Panc1 (cell line): ENCODE data around the gene ARID5B.

Source experiments
- CTCF ChIP-seq: fragments of 450-650 bp; IDR thresholded peaks from 2 replicates; pipeline ENCODE4 v1.5.1; 2017; ENCODE audit warnings: mild to moderate bottlenecking
- POLR2AphosphoS5 ChIP-seq: IDR thresholded peaks from 2 replicates; pipeline ENCODE4 v1.6.1; 2012; ENCODE audit warnings: mild to moderate bottlenecking, low read depth, low read length, moderate library complexity
- REST ChIP-seq, 2 experiments: IDR thresholded peaks; 2 replicates each; pipeline ENCODE4 v1.6.1; 2011 to 2012; ENCODE audit warnings: low read depth in 2 of 2, control low read depth in 1 of 2, low read length in 1 of 2, mild to moderate bottlenecking in 1 of 2, moderate library complexity in 1 of 2; ENCODE audit not compliant: insufficient read depth in 1 of 2
- SIN3A ChIP-seq: IDR thresholded peaks from 2 replicates; pipeline ENCODE4 v1.6.1; 2012; ENCODE audit warnings: low read depth, mild to moderate bottlenecking, low read length, moderate library complexity, borderline replicate concordance; ENCODE audit not compliant: insufficient read depth

- TF ChIP-seq CTCF (no peak), REST (IDR thresholded peaks at IDR 0.05; ENCODE audit: insufficient read depth in 1 of 2, low read depth in 2 of 2, low read length in 1 of 2) (no peak), POLR2AphosphoS5 (no peak), SIN3A (no peak)
Measured at GRCh38 chr10:61941202-61941681, 39.7 kb downstream of the ARID5B start.
